NCI-H2196 (cell line): ENCODE data around the gene GAS7.
"Not testable (repeated sequence)": the region's sequence is repeated elsewhere in the genome, so short reads cannot be mapped to it uniquely, and the experiment has no call there.

Source experiments
- DNase-seq: peaks from one replicate; lab custom pipeline; 2025; ENCODE audit not compliant: unreplicated experiment; lab: John Stamatoyannopoulos, UW

The GAS7 gene

DNA sequence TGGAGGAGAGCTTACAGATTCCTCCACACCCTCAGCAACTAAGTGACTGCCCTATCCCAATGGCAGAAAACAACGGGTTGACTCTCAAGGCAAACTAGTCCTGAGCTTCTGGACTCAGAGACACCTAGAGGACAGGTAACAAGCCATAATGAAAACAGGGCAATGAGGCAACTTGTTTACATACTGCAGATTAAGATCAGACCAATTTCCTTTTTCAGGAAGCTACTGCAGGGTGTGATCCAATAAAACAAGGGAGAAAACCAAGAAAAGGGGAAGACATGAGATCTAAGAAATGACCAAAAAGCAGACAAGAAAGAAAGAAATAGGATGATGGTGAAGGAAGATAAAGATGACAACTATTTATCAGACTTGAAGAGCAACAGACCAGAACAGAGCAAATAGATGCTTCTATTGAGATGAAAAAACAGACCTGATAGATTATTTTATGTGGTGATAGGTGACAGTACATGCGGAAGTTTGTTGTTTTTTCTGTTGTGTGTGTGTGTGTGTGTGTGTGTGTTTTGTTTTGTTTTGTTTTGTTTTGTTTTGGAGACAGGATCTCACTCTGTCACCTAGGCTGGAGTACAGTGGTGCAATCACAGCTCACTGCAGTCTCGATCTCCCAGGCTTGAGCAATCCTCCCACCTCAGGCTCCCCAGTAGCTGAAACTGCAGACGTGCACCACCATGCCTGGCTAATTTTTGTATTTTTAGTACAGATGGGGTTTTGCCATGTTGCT lies 120.7 kb downstream of the GAS7 start:
- no peak for DNase-seq

DNA sequence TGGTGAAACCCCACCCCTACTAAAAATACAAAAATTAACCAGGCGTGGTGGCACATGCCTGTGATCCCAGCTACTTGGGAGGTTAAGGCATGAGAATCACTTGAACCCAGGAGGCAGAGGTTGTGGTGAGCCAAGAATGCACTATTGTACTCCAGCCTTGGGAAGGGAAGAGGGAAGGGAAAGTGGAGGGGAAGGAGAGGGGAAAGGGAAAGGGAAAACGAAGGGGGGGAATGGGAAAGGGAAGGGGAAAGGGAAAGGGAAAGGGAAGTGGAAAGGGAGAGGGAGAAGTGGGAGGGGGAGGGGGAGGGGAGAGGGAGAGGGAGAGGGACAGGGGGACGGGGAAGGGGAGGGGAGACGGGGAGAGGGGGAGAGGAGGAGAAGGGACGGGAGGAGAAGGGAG lies 122.5 kb downstream of the GAS7 start:
- DNase-seq: no peak

DNA sequence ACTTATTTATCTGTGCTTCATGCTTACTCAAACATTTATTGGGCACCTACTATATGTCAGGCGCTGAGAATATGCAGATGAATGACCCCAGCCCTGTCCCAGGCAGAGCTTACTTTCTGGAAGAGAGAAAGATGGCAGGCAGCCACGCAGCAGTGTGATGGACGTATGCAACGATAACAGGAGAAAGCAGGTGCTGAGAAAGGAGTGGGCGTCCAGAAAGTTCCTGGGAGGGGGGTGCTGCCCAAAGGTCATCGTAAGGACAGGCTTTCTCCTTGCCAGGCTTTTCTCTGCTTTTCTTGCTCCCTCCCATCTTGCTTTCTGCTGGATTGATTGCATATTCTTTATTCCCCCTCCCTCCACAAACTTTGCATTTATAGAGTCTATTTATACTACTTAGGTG lies 124.5 kb downstream of the GAS7 start:
- no peak for DNase-seq

DNA sequence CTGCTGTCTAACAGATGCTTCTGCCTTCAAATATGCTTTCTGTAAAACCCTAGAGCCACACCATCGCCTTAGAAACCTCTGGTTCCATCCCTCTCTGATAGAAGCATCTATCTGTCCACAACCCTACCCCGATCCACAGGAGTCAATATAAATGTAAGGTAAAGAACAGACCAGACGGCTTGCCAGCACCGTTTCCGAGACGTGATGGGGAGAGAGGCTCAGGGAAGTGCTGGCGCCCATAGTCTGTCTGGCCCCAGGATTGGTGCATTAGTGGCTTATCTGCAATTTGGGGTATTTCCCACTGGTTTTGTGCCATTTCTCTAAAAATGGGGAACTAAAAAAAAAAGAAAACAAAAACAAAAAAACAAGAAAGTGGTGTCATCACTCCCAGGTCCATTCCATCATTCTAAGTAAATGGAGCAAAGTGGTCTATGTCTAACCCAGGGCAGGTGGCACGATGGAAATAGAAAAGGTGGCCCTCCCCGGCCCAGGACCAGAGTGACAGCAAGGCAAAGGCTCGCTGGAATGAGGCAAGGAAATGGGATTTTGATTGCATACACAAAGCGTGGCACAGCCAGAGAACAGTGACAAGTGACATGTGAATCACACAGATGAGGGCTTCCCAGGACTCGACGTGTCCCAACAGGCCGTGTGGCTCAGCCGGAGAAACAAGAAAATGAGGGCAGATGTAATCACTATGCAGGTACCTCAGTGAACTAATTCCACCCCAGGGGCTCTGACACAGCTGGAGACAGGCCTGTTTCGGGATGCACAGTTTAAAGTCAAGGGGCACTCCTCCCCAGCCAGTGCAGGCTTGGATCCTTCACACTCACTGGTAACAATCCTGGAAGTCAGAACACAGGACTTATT lies 125.6 kb downstream of the GAS7 start:
- DNase-seq: no peak

DNA sequence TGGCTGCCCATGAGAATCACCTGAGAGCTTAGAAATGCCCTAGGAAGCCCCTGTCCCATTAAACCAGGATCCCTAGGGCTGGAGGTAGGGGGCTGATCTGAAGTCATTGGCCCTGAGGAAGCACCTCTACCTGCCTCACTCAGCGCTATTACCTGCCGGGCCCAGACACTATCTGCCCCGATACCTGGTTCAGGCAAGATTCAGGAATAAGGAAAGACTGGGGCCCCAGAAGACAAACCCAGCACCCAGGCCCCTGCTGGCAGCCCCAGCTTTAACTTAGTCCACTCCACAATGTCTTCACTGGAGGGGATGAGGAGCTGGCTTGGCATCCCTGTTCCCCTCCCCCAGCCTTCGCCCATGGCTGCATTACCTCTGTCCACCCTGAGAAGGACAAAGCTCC lies 126.3 kb downstream of the GAS7 start:
- DNase-seq: no peak

DNA sequence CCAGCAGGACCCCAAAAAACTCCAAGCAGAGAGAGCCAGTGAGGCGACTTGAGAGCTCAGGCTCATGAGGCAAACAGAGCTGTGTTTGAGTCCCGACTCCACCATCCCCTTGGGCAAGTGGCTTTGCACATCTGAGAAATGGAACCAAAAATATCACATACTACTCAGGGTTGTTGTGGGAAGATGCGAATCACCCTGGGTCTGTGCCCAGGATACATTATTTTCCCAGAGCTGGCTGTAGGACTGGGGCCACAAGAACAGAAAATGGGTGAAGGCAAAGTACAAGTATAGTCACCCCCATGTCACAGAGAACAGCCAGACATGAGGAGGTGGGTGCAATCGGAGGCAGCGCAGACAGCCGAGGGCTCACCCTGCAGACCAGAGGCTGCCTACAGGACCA lies 127.3 kb downstream of the GAS7 start:
- DNase-seq: no peak

DNA sequence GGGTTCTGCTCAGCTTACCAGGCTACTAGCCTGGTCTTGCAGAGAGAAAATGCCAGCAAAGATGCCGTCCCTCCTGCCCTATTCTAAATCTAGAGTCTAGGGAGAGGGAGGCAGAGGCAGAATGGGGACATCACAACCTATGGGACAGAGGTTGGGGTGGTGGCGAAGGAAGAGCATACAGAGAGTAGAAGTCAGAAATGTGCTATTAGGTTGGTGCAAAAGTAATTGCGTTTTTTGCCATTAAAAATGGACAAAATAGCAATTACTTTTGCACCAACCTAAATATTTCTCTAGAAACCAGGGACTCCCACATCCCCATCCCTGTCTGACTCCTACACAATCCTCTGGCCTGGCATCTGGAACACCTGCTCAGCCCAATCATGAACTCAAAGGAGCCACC lies 127.7 kb downstream of the GAS7 start:
- no peak for DNase-seq

DNA sequence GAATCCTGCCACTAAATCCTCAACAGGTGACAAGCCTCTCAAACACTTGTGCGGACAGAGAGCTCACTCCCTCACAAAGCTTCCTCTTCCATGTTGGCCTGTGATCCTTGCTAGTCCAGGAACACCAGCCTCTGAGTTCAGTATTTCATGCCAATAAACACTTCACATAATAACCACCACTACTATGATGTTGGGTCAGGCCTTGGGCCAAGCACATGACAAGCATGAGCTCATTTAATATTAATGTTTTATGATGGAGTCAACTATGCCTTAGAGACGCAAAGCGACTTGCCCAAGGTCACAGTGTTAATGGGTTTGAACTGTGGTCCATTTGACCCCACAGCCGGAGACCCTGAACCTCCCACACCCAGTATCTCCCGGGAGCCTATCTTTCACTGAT lies 129.1 kb downstream of the GAS7 start:
- DNase-seq: no peak

DNA sequence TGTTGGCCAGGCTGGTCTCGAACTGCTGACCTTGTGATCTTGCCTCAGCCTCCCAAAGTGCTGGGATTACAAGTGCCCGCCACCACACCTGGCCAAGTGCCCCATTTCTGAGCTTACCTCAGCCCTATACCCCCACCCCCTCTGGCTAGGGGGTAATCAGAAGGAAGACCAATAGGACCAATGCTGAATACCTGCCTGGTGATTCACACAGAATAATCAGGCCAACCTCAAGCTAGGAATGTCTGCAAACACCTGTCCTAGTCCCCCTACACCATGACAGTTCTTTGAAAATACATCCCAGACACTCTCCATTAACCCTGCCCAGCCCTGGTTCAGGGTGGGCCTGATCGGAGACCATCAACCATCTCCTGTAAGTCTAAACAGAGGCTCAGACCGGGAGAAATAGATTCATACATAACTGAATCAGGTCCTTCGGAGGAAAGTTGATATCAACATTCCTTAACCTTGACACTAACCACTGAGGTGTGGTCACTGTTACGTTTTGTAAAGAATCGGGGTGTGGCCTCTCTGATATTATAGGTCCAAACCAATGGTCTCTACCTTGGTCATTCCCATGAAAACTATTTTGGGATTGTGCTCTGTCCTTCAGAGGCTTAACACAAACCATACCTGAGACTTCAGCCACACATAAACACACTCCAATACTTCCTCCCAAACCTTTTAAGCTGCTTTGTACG lies 130.8 kb downstream of the GAS7 start:
- DNase-seq: no peak

DNA sequence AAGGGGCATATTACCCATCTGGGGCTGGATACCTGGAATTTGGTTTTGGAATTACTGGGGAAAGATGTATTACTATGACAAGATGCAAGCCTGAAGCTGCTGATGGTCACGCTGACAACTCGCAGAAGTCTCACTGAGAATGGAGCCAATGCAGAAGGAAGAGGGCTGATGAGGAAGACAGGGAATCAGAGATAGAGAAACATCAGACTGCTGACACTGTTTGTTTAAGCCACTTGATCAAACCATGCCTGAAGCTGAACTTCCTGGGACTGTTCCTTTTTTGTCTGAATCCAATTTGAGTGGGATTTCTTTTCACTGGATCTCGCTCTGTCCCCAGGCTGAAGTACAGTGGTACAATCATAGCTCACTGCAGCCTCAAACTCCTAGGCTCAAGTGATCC lies 133.9 kb downstream of the GAS7 start:
- no peak for DNase-seq

DNA sequence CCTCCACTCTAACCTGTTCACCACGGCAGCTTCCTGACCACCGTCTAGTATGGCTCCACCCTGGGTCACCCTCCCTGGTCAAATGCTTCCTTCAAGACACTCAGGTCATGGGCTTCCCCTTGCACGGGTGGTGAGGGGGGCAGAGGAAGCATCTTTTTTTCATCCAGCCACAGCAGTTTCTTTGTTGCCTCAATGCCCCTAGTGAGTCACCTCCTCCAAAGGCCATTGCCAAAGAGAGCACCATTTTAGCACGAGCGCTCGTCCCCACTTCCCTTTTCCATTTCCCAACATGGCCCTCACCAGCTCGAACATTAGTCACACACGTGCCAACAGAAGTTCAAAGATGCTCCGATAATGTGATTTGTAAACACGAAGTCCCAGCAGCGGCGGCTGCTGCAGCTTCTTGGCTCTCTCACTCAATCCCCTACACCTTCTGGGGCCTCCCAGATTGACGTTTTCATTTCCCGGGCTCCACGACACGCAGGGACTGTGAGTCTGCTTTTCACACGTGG lies 134.6 kb downstream of the GAS7 start:
- DNase-seq: no peak

DNA sequence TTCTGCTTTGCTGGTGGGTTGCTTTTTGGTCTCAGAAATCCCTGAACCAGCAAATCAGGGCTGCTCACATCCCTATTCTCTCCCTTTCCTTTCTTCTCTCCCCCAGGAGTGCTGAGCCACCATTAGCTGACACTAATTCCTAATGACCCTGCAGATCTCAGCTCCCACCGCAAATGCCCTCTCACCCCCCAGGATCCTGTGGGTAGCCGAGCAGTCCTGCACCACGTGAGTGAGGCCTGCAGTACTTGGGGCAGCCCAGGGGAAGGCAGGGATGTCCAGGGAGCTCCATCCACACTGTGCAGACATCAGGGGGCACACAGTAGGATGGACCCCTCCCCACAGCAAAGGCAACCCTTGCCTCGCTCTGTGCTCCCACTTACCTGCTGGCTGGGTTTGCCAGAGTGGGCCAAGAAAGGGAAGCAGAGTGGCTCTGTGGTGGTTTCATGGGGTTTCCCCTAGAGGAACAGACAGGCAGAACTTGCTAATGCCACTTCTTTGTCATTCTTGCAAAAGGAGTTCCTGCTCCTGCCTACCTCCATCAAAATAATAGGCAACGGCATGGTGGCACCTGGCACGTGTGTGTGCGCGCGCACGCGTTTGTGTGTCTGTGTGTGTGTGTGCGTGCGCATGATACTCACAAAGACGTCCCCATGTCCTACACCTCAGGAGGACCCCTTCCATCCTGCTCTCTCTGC lies 135.6 kb downstream of the GAS7 start:
- DNase-seq: no peak

DNA sequence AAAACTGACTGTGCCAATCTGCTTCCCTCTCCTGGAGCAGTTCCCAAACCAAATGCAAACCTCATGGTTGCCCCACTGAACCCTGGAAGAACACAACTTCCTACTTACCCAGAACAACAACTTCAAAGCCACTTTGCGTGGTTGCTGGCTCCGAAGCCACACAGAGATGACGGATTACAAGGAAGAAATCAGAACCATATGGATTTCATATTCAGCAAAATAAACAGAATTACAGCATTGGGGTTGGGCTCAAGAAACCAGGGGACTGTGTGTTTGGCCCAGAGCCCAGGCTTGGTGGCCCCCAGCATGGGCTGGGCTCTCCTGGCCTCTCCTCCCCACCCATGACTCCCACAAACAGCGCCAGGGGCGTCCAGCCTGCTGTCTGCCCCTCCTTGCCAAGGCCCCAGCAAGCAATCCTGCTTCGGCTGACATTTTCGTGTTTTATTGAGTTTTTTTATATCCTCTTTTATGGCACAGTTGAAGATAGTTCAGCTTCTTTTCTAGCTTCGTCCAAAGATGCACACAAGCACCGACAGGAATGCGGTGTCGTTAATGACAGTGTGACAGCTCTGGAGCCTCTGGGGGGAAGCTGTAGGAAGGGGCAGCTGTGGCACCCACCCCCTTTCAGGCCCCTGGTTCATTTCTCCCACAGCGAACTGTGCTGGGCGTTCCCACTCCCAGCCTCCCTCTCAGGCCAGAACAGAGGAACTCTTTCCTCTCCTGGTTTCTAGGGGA lies 137.1 kb downstream of the GAS7 start:
- DNase-seq: no peak

DNA sequence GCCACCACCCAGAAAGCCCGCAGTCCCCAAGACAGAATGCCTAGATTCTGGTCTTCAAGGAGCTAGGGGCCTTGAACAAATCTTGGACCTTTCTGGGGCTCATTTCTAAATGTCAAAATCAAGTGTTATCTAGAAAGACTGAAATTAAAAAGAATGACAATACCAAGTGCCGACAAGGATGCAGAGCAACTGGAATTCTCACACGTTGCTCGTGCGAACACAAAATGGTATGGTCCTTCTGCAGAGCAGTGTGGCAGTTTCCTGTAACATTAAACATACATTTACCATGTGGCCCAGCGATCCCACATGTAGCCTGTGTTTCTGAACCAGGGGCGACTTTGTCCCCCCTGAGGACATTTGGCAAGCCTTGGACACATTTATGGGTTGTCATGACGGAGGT lies 137.9 kb downstream of the GAS7 start:
- DNase-seq: no peak

DNA sequence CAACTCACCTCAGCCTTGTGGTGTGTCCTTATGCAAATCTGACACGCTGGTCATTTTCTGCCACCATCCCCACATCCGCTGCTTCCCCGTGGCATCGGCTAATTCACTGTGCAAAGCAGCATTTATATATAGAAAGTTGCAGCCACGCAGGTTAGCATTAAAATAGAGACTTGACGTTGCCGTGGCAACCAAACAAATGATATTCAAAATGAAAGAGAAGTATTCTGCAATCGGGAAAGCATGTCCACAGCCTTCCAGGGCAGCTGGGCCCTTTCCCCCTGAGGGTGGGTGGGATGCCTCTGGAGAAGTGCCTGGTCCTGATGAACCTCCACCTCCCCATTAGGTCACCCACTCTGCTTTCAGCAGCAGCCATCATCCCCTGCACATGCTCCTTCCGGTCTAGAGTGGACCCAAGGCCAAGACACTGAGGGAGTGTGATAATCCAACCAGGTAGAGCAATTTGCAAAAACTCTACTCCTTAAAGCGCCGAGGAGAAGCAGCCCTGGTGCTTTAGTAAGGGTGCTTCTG lies 138.7 kb downstream of the GAS7 start:
- DNase-seq: no peak

DNA sequence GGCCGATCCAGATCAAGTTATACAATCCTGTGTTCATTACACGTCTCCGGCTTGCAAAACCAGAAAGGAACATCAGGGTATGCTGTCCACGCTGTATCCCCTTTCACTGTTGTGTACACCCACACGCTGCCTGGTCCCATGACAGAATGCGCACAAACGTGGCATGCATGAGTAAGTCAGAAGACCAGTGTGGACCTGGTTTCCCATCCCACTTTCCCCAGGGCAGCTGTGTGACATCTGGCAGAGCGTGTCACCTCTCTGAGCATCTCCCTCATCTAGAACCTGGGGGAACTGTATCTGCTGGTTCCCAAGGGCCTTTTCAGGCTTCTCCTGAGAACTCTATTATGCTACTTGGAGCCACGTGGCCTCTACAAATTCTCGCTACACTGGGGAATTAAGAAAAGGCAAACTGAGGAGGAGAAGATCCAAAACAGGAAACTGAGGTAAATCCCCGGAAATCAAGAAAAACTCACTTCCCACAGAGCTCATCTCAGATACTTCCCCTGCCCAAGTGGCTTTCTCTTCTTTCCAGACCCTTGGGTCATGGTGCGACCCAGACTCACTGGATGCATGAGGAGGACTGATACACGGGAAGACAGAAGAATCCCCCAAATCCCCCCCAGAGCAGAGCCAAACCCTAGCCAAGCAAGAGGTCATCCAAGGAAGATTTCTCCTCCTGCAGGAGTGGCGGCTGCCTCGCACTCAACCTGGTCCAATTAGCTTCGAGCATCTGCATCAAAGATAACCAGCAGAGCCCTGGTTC lies 139.3 kb downstream of the GAS7 start:
- DNase-seq: no peak

DNA sequence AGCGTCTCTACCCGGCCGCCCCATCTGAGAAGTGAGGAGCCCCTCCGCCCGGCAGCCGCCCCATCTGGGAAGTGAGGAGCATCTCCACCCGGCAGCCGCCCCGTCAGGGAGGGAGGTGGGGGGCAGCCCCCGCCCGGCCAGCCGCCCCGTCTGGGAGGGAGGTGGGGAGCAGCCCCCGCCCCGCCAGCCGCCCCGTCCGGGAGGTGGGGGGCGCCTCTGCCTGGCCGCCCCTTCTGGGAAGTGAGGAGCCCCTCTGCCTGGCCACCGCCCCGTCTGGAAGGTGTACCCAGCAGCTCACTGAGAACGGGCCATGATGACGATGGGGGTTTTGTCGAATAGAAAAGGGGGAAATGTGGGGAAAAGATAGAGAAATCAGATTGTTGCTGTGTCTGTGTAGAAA lies 140.9 kb downstream of the GAS7 start:
- DNase-seq: not testable (repeated sequence)

DNA sequence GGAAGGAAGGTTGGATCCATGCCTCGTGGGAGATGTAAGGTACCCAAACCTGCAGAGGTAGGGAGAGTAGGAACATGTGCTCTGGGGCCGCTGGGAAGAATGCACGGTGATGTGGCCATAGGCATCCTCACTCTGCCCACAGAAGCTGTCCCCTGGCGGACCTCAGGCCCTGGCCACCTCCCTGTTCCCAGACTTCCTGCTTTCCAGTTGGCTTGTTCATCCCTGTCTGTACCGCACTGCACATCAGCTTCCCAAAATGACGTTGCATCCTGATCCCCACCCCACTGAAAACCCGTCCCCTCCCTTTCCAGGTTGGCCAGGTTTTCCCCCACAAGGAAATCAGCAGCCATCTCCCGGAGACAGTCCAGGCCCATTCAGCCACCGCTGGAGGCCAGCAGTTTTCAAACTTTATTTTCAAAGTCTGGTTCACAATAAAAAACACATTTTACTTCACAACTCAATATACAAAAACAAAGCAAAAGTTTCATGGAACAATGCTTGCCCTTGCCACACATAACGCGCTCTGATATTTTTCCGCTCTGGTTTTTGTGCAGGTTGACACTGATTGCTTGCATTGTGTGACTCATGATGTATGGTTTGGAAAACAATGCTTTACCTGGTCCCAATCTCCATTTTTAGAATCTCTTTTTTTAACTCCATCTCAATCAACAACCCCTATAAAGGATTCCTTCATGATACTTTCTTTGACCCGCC lies 143.0 kb downstream of the GAS7 start:
- no peak for DNase-seq
